ENCODE measurements around the gene ANO2. TPM values are rescaled to one million over a fixed set of nuclear protein-coding genes. Genes with fewer than 3 reads are reported as not detected.

ANO2 gene
- total and polyA plus RNA-seq, 2 donors (not counting 3 experiments of a cell fraction or from before 2014, with no cell fraction given): 15.4 to 65.0 TPM

GRCh38 chr12:5575232-5575631 lies 369.8 kb downstream of the ANO2 start:
- Histone ChIP-seq H3K9me1 (replicated peaks; ENCODE audit: control insufficient read depth, extremely low read depth, insufficient read depth, low read length) (peaks cover 3% of the 10 kb centered on the region), H2AFZ (ENCODE audit: low read depth, low read length) (no peak overlapping the region), H3K9ac (replicated peaks; ENCODE audit: extremely low read depth, insufficient read depth, low read length) (no peak overlapping the region), H4K20me1 (replicated peaks; ENCODE audit: control insufficient read depth, extremely low read depth, insufficient read depth, low read length) (no peaks in the 10 kb centered on the region), H3K9me3 (replicated peaks; ENCODE audit: control insufficient read depth, insufficient read depth, low read length) (no peaks in the 10 kb centered on the region), H3K4me3 (replicated peaks in 1 of 3; ENCODE audit: insufficient read depth in 1 of 3, low read depth in 1 of 3, low read length in 3 of 3) (no peak overlapping the region), H3K36me3 (ENCODE audit: control insufficient read depth in 2 of 2, extremely low read depth in 1 of 2, insufficient read depth in 2 of 2, low read length in 2 of 2) (peaks cover 9 to 11% of the 10 kb centered on the region in 2 experiments), H3K27me3 (ENCODE audit: control insufficient read depth in 2 of 2, insufficient read depth in 2 of 2, low read length in 2 of 2) (no peaks in the 10 kb centered on the region), H3K79me2 (ENCODE audit: control insufficient read depth, insufficient read depth, low read length) (no peaks in the 10 kb centered on the region), H3K27ac (ENCODE audit: insufficient read depth, low read depth, low read length) (no peak overlapping the region), H3K4me1 (ENCODE audit: control insufficient read depth, extremely low read depth, insufficient read depth, low read length) (peaks cover 15% of the 10 kb centered on the region), H3K4me2 (ENCODE audit: insufficient read depth, low read length) (no peak overlapping the region)
- dilution Hi-C loops (cut with MboI; ENCODE audit: extremely low pct_ligation_motif_present, low sequenced_read_pairs) (no loop called here), intact Hi-C loops (cut with micrococcal nuclease) (no loop called here)
- no TSS peak for BruUV-seq (replicated peaks)
- ChIA-PET CTCF (interaction anchor here (0.6 kb wide), 1 partner anchor 13 kb away, joined by 3 read pairs; no protein-coding TSS in a partner anchor), POLR2A (no interaction called here)
- FAIRE-seq (no peak), DNase-seq (ENCODE audit: low read depth, low spot score) (no peak)
- TF ChIP-seq JUN (IDR thresholded peaks at IDR 0.05; ENCODE audit: borderline replicate concordance, insufficient read depth, insufficient read length, low read depth) (no peak), GATA2 (IDR thresholded peaks at IDR 0.05; ENCODE audit: insufficient read depth, insufficient read length, low read depth, low read length) (no peak), MAX (IDR thresholded peaks at IDR 0.05; ENCODE audit: insufficient read depth, insufficient read length) (no peak), FOS (IDR thresholded peaks at IDR 0.05; ENCODE audit: borderline replicate concordance, insufficient read depth, low read length) (no peak)

GRCh38 chr12:5573390-5573789 lies 371.7 kb downstream of the ANO2 start:
- no peak overlapping the region for H3K27ac ChIP-seq (ENCODE audit: insufficient read depth, low read depth, low read length)
- H3K4me2 ChIP-seq (ENCODE audit: insufficient read depth, low read length): no peak overlapping the region
- H3K36me3 ChIP-seq (ENCODE audit: control insufficient read depth in 2 of 2, extremely low read depth in 1 of 2, insufficient read depth in 2 of 2, low read length in 2 of 2): peaks cover 9 to 11% of the 10 kb centered on the region in 2 experiments
- FAIRE-seq (no peak), DNase-seq (ENCODE audit: low read depth, low spot score) (no peak)
- BruUV-seq (replicated peaks): no TSS peak
- H3K4me3 ChIP-seq (replicated peaks in 1 of 3; ENCODE audit: insufficient read depth in 1 of 3, low read depth in 1 of 3, low read length in 3 of 3): no peak overlapping the region
- no peaks in the 10 kb centered on the region for H3K79me2 ChIP-seq (ENCODE audit: control insufficient read depth, insufficient read depth, low read length)
- POLR2A ChIA-PET: no interaction called here
- no peak overlapping the region for H3K9ac ChIP-seq (replicated peaks; ENCODE audit: extremely low read depth, insufficient read depth, low read length)
- dilution Hi-C loops (cut with MboI; ENCODE audit: extremely low pct_ligation_motif_present, low sequenced_read_pairs): no loop called here
- TF ChIP-seq POLR2AphosphoS5 (IDR thresholded peaks at IDR 0.05; ENCODE audit: insufficient read depth, low read depth, low read length): no peak
- no peak for TF ChIP-seq MAX (IDR thresholded peaks at IDR 0.05; ENCODE audit: insufficient read depth, insufficient read length)
- no peak for TF ChIP-seq POLR2A (IDR thresholded peaks at IDR 0.05; ENCODE audit: low read depth, low read length)
- TF ChIP-seq MYC (IDR thresholded peaks at IDR 0.05; ENCODE audit: low read depth, low read length): no peak
- TF ChIP-seq JUN (IDR thresholded peaks at IDR 0.05; ENCODE audit: borderline replicate concordance, insufficient read depth, insufficient read length, low read depth): no peak
- no peak for TF ChIP-seq CTCF (IDR thresholded peaks at IDR 0.05; ENCODE audit: extremely low read depth in 1 of 2, insufficient read depth in 1 of 2, low read depth in 1 of 2, low read length in 2 of 2)
- TF ChIP-seq EZH2 (IDR thresholded peaks at IDR 0.05; ENCODE audit: borderline replicate concordance, low read depth, low read length, severe bottlenecking): no peak
- TF ChIP-seq FOS (IDR thresholded peaks at IDR 0.05; ENCODE audit: borderline replicate concordance, insufficient read depth, low read length): no peak
- TF ChIP-seq GATA2 (IDR thresholded peaks at IDR 0.05; ENCODE audit: insufficient read depth, insufficient read length, low read depth, low read length): no peak
- H2AFZ ChIP-seq (ENCODE audit: low read depth, low read length): no peak overlapping the region
- H3K9me3 ChIP-seq (replicated peaks; ENCODE audit: control insufficient read depth, insufficient read depth, low read length): no peaks in the 10 kb centered on the region
- peaks cover 15% of the 10 kb centered on the region for H3K4me1 ChIP-seq (ENCODE audit: control insufficient read depth, extremely low read depth, insufficient read depth, low read length)
- no peaks in the 10 kb centered on the region for H3K27me3 ChIP-seq (ENCODE audit: control insufficient read depth in 2 of 2, insufficient read depth in 2 of 2, low read length in 2 of 2)
- intact Hi-C loops (cut with micrococcal nuclease): no loop called here
- CTCF ChIA-PET: no interaction called here
- peaks cover 3% of the 10 kb centered on the region for H3K9me1 ChIP-seq (replicated peaks; ENCODE audit: control insufficient read depth, extremely low read depth, insufficient read depth, low read length)
- no peaks in the 10 kb centered on the region for H4K20me1 ChIP-seq (replicated peaks; ENCODE audit: control insufficient read depth, extremely low read depth, insufficient read depth, low read length)
